ENCODE data around the gene ECHS1.

ECHS1 gene

GRCh38 chr10:133358925-133359310 lies 14.2 kb downstream of the ECHS1 start:
- Histone ChIP-seq H3K36me3 (ENCODE audit: control insufficient read depth, insufficient read depth, low read length) (no peaks in the 10 kb centered on the region), H3K27me3 (replicated peaks; ENCODE audit: control insufficient read depth, insufficient read depth, low read length, poor library complexity, severe bottlenecking) (no peaks in the 10 kb centered on the region), H3K4me3 (ENCODE audit: insufficient read depth, low read depth, low read length, poor library complexity, severe bottlenecking) (no peak overlapping the region), H3K27ac (ENCODE audit: insufficient read depth, low read length, poor library complexity, severe bottlenecking) (no peak overlapping the region), H3K9me3 (ENCODE audit: control insufficient read depth, low read length) (no peaks in the 10 kb centered on the region), H3K4me1 (ENCODE audit: control insufficient read depth, insufficient read depth, low read length, poor library complexity, severe bottlenecking) (peaks cover 9% of the 10 kb centered on the region)
- no peak for DNase-seq

- H3K36me3 ChIP-seq (ENCODE audit: control insufficient read depth, insufficient read depth, low read length) = no peaks in the 10 kb centered on the region
- H3K9me3 ChIP-seq (ENCODE audit: control insufficient read depth, low read length) = no peaks in the 10 kb centered on the region
- no peak overlapping the region for H3K4me3 ChIP-seq (ENCODE audit: insufficient read depth, low read depth, low read length, poor library complexity, severe bottlenecking)
- no peak overlapping the region for H3K27ac ChIP-seq (ENCODE audit: insufficient read depth, low read length, poor library complexity, severe bottlenecking)
- H3K27me3 ChIP-seq (replicated peaks; ENCODE audit: control insufficient read depth, insufficient read depth, low read length, poor library complexity, severe bottlenecking) = no peaks in the 10 kb centered on the region
- peaks cover 9% of the 10 kb centered on the region for H3K4me1 ChIP-seq (ENCODE audit: control insufficient read depth, insufficient read depth, low read length, poor library complexity, severe bottlenecking)
- no peak for DNase-seq
Observed at GRCh38 chr10:133358162-133358924, 14.8 kb downstream of the ECHS1 start.

DNA sequence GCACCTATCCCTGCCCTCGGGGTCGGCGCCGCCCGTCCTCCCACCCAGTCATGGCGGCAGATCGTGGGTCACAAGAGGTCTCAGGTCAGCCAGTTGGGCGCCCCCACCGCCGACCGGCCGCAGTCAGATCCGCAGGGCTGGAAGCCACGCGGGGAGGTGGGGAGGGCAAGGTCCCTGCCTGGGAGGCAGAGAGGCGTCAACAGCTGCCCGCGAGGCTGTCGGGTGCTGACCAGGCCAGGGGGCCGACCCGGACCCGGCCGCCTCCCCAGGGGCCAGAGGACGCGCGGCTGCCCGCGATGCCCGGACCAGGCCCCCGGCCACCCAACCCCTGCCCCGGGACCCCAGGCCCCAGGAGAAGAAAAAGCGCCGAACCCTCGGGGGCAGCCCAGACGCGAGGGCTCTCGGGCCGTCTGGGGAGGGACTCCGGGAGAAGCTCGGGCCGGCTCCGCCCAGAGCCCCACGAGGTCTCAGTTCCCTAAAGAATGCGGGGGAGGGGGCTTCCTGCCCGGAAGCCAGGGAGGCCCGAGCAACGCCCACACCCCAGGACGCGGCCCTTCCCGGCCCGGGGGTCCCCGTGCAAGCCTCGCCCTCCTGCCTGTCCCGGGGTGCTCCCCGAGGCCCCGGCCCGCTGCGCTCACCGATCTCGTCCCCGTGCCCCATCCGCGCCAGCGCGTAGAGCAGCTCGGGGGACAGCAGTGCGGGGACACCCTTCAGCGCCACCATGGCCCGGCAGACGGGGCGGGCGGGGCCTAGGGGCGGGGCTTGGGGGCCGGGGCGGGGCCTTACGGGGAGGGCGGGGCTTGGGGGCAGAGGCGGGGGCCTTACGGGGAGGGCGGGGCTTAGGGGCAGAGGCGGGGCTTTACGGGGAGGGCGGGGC lies 15.6 kb downstream of the ECHS1 start, which contains the start of gene FUOM:
FUOM (minus strand) TSS at position 735 of the 877 bp plus-strand sequence; CDS start at position 723, 12 bp downstream.
- Histone ChIP-seq H3K9me3 (ENCODE audit: control insufficient read depth, low read length) (no peaks in the 10 kb centered on the region), H3K27me3 (replicated peaks; ENCODE audit: control insufficient read depth, insufficient read depth, low read length, poor library complexity, severe bottlenecking) (no peaks in the 10 kb centered on the region), H3K4me1 (ENCODE audit: control insufficient read depth, insufficient read depth, low read length, poor library complexity, severe bottlenecking) (peaks cover 9% of the 10 kb centered on the region), H3K27ac (ENCODE audit: insufficient read depth, low read length, poor library complexity, severe bottlenecking) (peak within 1 kb of the TSS; percentile 57), H3K36me3 (ENCODE audit: control insufficient read depth, insufficient read depth, low read length) (no peaks in the 10 kb centered on the region), H3K4me3 (ENCODE audit: insufficient read depth, low read depth, low read length, poor library complexity, severe bottlenecking) (peak within 1 kb of the TSS; percentile 85)
- DNase-seq = peak; percentile 62 to 66 (median 62)

- H3K9me3 ChIP-seq (ENCODE audit: control insufficient read depth, low read length) = no peaks in the 10 kb centered on the region
- peak overlapping the region; percentile 85 for H3K4me3 ChIP-seq (ENCODE audit: insufficient read depth, low read depth, low read length, poor library complexity, severe bottlenecking)
- H3K27me3 ChIP-seq (replicated peaks; ENCODE audit: control insufficient read depth, insufficient read depth, low read length, poor library complexity, severe bottlenecking) = no peaks in the 10 kb centered on the region
- no peak for DNase-seq
- H3K36me3 ChIP-seq (ENCODE audit: control insufficient read depth, insufficient read depth, low read length) = no peaks in the 10 kb centered on the region
- peaks cover 9% of the 10 kb centered on the region for H3K4me1 ChIP-seq (ENCODE audit: control insufficient read depth, insufficient read depth, low read length, poor library complexity, severe bottlenecking)
- H3K27ac ChIP-seq (ENCODE audit: insufficient read depth, low read length, poor library complexity, severe bottlenecking) = no peak overlapping the region
Observed at GRCh38 chr10:133356549-133357284, 16.4 kb downstream of the ECHS1 start.

GRCh38 chr10:133355991-133356390 lies 17.2 kb downstream of the ECHS1 start:
- Histone ChIP-seq H3K9me3 (ENCODE audit: control insufficient read depth, low read length) (no peaks in the 10 kb centered on the region), H3K27ac (ENCODE audit: insufficient read depth, low read length, poor library complexity, severe bottlenecking) (no peak overlapping the region), H3K27me3 (replicated peaks; ENCODE audit: control insufficient read depth, insufficient read depth, low read length, poor library complexity, severe bottlenecking) (no peaks in the 10 kb centered on the region), H3K4me1 (ENCODE audit: control insufficient read depth, insufficient read depth, low read length, poor library complexity, severe bottlenecking) (peaks cover 9% of the 10 kb centered on the region), H3K36me3 (ENCODE audit: control insufficient read depth, insufficient read depth, low read length) (no peaks in the 10 kb centered on the region), H3K4me3 (ENCODE audit: insufficient read depth, low read depth, low read length, poor library complexity, severe bottlenecking) (no peak overlapping the region)
- no peak for DNase-seq

DNA sequence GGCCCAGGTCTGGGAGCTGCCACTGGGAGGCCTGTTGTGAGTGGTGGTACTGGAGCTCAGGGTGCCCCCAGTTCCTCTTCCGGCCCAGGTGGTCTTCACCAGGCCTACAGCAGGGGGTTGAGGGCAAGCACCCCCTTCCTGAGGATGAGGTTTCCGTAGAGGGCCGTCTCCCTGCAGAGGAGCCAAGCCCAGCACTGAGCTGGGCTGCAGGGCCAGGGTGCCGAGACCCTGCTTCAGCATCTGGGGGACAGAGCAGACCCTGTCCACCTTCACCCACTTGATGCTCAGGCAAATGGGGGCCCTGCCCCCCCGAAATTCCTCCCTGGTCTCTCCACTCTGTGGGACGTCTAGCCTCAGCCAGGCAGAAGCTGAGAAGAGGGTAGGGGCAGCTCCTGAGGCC lies 17.9 kb downstream of the ECHS1 start:
- Histone ChIP-seq H3K27ac (ENCODE audit: insufficient read depth, low read length, poor library complexity, severe bottlenecking) (no peak overlapping the region), H3K4me1 (ENCODE audit: control insufficient read depth, insufficient read depth, low read length, poor library complexity, severe bottlenecking) (peaks cover 9% of the 10 kb centered on the region), H3K27me3 (replicated peaks; ENCODE audit: control insufficient read depth, insufficient read depth, low read length, poor library complexity, severe bottlenecking) (no peaks in the 10 kb centered on the region), H3K36me3 (ENCODE audit: control insufficient read depth, insufficient read depth, low read length) (no peaks in the 10 kb centered on the region), H3K9me3 (ENCODE audit: control insufficient read depth, low read length) (no peaks in the 10 kb centered on the region), H3K4me3 (ENCODE audit: insufficient read depth, low read depth, low read length, poor library complexity, severe bottlenecking) (no peak overlapping the region)
- no peak for DNase-seq

GRCh38 chr10:133354672-133355240 lies 18.4 kb downstream of the ECHS1 start:
- Histone ChIP-seq H3K4me3 (ENCODE audit: insufficient read depth, low read depth, low read length, poor library complexity, severe bottlenecking) (no peak overlapping the region), H3K36me3 (ENCODE audit: control insufficient read depth, insufficient read depth, low read length) (no peaks in the 10 kb centered on the region), H3K27me3 (replicated peaks; ENCODE audit: control insufficient read depth, insufficient read depth, low read length, poor library complexity, severe bottlenecking) (no peaks in the 10 kb centered on the region), H3K9me3 (ENCODE audit: control insufficient read depth, low read length) (no peaks in the 10 kb centered on the region), H3K27ac (ENCODE audit: insufficient read depth, low read length, poor library complexity, severe bottlenecking) (no peak overlapping the region), H3K4me1 (ENCODE audit: control insufficient read depth, insufficient read depth, low read length, poor library complexity, severe bottlenecking) (peaks cover 9% of the 10 kb centered on the region)
- DNase-seq = no peak

DNA sequence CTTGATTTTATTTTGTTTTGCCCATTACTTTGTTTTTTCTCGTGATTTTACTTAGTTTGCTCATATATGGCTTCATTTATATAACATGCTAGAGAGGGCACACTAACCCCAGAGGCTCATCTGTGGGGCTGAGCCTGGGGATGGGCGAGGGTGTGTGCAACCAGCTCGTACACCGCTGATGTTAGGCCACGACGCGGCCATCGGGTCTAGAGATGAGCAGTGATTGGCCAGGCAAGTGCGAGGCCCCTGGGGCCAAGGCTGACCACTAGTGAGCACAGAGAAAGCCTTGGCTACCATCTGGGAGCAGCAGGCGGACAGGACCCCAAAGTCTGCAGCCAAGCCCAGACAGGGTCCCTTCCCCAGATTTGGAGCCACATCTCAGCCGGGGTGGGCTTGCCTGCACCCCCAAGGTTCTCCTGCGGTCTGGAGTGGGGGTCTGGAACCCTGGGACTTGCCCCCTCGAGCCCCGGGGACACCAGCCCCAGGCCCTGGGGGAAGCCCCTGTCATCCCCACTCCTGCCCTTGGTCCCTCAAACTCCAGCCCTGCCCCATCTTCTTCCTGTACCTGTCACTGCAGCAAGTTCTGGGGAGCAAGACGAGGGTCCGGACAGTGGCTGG lies 19.1 kb downstream of the ECHS1 start:
- Histone ChIP-seq H3K4me3 (ENCODE audit: insufficient read depth, low read depth, low read length, poor library complexity, severe bottlenecking) (no peak overlapping the region), H3K9me3 (ENCODE audit: control insufficient read depth, low read length) (no peaks in the 10 kb centered on the region), H3K27ac (ENCODE audit: insufficient read depth, low read length, poor library complexity, severe bottlenecking) (no peak overlapping the region), H3K36me3 (ENCODE audit: control insufficient read depth, insufficient read depth, low read length) (no peaks in the 10 kb centered on the region), H3K4me1 (ENCODE audit: control insufficient read depth, insufficient read depth, low read length, poor library complexity, severe bottlenecking) (peaks cover 9% of the 10 kb centered on the region), H3K27me3 (replicated peaks; ENCODE audit: control insufficient read depth, insufficient read depth, low read length, poor library complexity, severe bottlenecking) (no peaks in the 10 kb centered on the region)
- DNase-seq = no peak

- H3K4me1 ChIP-seq (ENCODE audit: control insufficient read depth, insufficient read depth, low read length, poor library complexity, severe bottlenecking) = peaks cover 9% of the 10 kb centered on the region
- no peak for DNase-seq
- H3K27me3 ChIP-seq (replicated peaks; ENCODE audit: control insufficient read depth, insufficient read depth, low read length, poor library complexity, severe bottlenecking) = peaks cover under 1% of the 10 kb centered on the region
Observed at GRCh38 chr10:133353202-133353959, 19.8 kb downstream of the ECHS1 start.

More at GRCh38 chr10:133353202-133353959, 19.8 kb downstream of the ECHS1 start:
- no peaks in the 10 kb centered on the region for H3K9me3 ChIP-seq (ENCODE audit: control insufficient read depth, low read length)
- H3K4me3 ChIP-seq (ENCODE audit: insufficient read depth, low read depth, low read length, poor library complexity, severe bottlenecking) = no peak overlapping the region
- H3K27ac ChIP-seq (ENCODE audit: insufficient read depth, low read length, poor library complexity, severe bottlenecking) = no peak overlapping the region
- no peaks in the 10 kb centered on the region for H3K36me3 ChIP-seq (ENCODE audit: control insufficient read depth, insufficient read depth, low read length)
